Stomach (tissue), 9 donors: ENCODE measurements around the gene AUTS2. TPM values are rescaled to one million over a fixed set of nuclear protein-coding genes. Genes with fewer than 3 reads are reported as not detected.

Source experiments
- DNase-seq, 2 donors: peaks; one replicate each; pipeline versions ENCODE4 v3.0.0 to v3.0.0-alpha.2; 2013 to 2019
- H3K27ac ChIP-seq, 5 donors: fragments of 200-600 bp in 4 of 5; sonication (generic) in 4 of 5; one replicate each; pipeline ENCODE4 v1.5.1; 2013 to 2019; ENCODE audit warnings: mild to moderate bottlenecking in 1 of 5, moderate library complexity in 1 of 5
- H3K27me3 ChIP-seq, 3 donors: fragments of 200-600 bp; sonication (generic); one replicate each; pipeline ENCODE4 v1.5.1; 2017 to 2019; ENCODE audit warnings: mixed run types in 1 of 3
- H3K36me3 ChIP-seq, 4 donors: fragments of 200-600 bp; sonication (generic); 1 replicate in 3 of 4; 2 replicates in 1 of 4; pipeline ENCODE4 v1.5.1; 2016 to 2019
- H3K4me1 ChIP-seq, 4 donors: fragments of 200-600 bp; sonication (generic); one replicate each; pipeline ENCODE4 v1.5.1; 2016 to 2019
- H3K4me3 ChIP-seq, 4 donors: fragments of 200-600 bp; sonication (generic) in 3 of 4; one replicate each; pipeline ENCODE4 v1.5.1; 2016 to 2019; ENCODE audit warnings: mild to moderate bottlenecking in 1 of 4
- H3K9me3 ChIP-seq, 4 donors: fragments of 200-600 bp; sonication (generic); one replicate each; pipeline ENCODE4 v1.5.1; 2016 to 2019
- EP300 ChIP-seq: sonication (generic); formaldehyde crosslinking; IDR thresholded peaks from one replicate; pipeline ENCODE4 v1.6.1; 2017; ENCODE audit warnings: antibody characterized with exemption
- POLR2A ChIP-seq, 4 donors: fragments of 450-650 bp; IDR thresholded peaks; one replicate each; pipeline ENCODE4 v1.6.1; 2016; ENCODE audit warnings: antibody characterized with exemption in 4 of 4, control low read depth in 2 of 4, mild to moderate bottlenecking in 1 of 4, moderate library complexity in 1 of 4
- POLR2AphosphoS5 ChIP-seq, 3 donors: sonication (generic); formaldehyde crosslinking; IDR thresholded peaks; one replicate each; pipeline ENCODE4 v1.6.1; 2016; ENCODE audit warnings: antibody characterized with exemption in 3 of 3
- WGBS, 5 donors: extraction: QIAGEN DNeasy Blood & Tissue Kit in 3 of 5; methylation state at CpG; one replicate each; pipeline versions ENCODE4 v1.1.5 to v1.1.7; 2013 to 2018; 5-methylcytosine and 5-hydroxymethylcytosine counted together
- intact Hi-C: fragments of 100-400 bp; cut with DNase I; formaldehyde crosslinking; loops from one replicate; pipeline ENCODE4 v1.15.1; 2023; ENCODE audit warnings: low total_unique reads
- polyA plus RNA-seq, 3 donors: library from polyadenylated mRNA; stranded (reverse); fragments of 200-250 nt; gene quantifications; one replicate each; pipeline ENCODE4 v1.2.3, GENCODE V29; 2013
- total RNA-seq, 5 donors: library from RNA; depleted of rRNA; stranded (reverse); fragments of >200 nt; gene quantifications; one replicate each; pipeline versions ENCODE4 v1.1.0 to v1.2.3, GENCODE V29; 2014 to 2016
- TF ChIP-seq, protein P1 (sequence below), 7 experiments: fragments of 450-650 bp in 4 of 7; fragments of 200-600 bp in 3 of 7; sonication (generic) in 3 of 7; IDR thresholded peaks; one replicate each; pipeline ENCODE4 v1.5.1; 2016 to 2019; ENCODE audit warnings: antibody characterized with exemption in 7 of 7, control low read depth in 2 of 7, mild to moderate bottlenecking in 1 of 7
- donor health status: healthy with polysubstance abuse.
- donor health status: Bipolar disorder and iron deficiency.
- donor health status: healthy.

AUTS2 gene
- total and polyA plus RNA-seq, 8 donors, result 3.8 to 90.3 (median 38.1) TPM

DNA sequence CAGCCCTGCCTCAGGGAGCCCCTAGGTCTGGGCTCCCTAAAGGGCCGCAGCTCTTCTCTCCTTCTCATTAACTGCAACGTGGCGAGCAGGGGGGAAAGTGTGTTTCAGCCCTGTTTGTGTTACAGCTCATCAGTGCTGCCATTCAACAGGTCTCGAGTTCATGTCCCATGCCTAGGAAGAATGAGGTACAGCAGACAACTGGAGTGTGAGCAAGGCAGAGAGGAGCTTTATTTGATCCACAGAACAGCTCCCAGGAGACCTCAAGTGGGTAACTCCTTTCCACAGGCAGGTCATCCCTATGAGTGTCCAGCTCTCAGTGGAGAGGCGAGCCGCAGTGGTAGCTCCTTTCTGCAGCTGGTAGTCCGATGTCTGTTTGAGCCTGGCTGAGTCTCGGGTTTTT is 313.1 kb downstream of the AUTS2 start:
- WGBS, 5 donors, result 89 to 99% (median 94%) methylated on average over 3 to 8 of the region's 8 CpGs
- TF ChIP-seq, protein P1, sequence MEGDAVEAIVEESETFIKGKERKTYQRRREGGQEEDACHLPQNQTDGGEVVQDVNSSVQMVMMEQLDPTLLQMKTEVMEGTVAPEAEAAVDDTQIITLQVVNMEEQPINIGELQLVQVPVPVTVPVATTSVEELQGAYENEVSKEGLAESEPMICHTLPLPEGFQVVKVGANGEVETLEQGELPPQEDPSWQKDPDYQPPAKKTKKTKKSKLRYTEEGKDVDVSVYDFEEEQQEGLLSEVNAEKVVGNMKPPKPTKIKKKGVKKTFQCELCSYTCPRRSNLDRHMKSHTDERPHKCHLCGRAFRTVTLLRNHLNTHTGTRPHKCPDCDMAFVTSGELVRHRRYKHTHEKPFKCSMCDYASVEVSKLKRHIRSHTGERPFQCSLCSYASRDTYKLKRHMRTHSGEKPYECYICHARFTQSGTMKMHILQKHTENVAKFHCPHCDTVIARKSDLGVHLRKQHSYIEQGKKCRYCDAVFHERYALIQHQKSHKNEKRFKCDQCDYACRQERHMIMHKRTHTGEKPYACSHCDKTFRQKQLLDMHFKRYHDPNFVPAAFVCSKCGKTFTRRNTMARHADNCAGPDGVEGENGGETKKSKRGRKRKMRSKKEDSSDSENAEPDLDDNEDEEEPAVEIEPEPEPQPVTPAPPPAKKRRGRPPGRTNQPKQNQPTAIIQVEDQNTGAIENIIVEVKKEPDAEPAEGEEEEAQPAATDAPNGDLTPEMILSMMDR (IDR thresholded peaks at IDR 0.05), result no peak
- TF ChIP-seq EP300 (no peak), POLR2A (IDR thresholded peaks at IDR 0.05) (no peak), POLR2AphosphoS5 (IDR thresholded peaks at IDR 0.05) (no peak)
- H3K36me3 ChIP-seq, result no peaks in the 10 kb centered on the region
- no peak overlapping the region for H3K4me3 ChIP-seq
- intact Hi-C loops, result no loop called here
- no peak overlapping the region for H3K27ac ChIP-seq
- H3K4me1 ChIP-seq, result peaks cover 0 to 7% (median 2%) of the 10 kb centered on the region in 4 donors
- H3K9me3 ChIP-seq, result peaks cover 0 to 12% (median 0%) of the 10 kb centered on the region in 4 donors
- DNase-seq, result no peak
- H3K27me3 ChIP-seq, result no peaks in the 10 kb centered on the region

DNA sequence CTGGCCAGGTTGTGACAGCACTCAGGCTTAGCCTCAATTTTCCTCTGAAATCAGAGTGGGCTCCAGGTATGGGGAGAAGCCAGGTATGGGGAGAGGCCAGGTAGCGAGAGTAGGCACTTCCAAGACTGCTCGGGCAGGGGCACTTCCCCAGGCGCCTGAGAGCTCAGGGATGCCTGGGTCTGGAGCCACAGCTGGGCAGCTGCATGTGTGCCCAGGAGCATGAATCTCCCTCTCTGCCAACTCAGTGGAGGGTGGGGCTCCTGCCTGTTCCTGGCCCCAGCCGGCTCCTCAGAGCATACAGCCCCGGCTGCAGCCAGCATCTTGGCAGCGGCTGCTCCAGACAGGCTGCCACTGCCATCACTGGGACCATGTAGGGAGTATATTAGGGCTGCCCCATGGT is 313.9 kb downstream of the AUTS2 start:
- H3K4me3 ChIP-seq, result no peak overlapping the region
- H3K36me3 ChIP-seq, result no peaks in the 10 kb centered on the region
- H3K27ac ChIP-seq, result no peak overlapping the region
- no peaks in the 10 kb centered on the region for H3K27me3 ChIP-seq
- H3K4me1 ChIP-seq, result peaks cover 0 to 7% (median 2%) of the 10 kb centered on the region in 4 donors
- no peak for TF ChIP-seq EP300
- TF ChIP-seq POLR2AphosphoS5 (IDR thresholded peaks at IDR 0.05), result no peak
- TF ChIP-seq, protein P1 (IDR thresholded peaks at IDR 0.05), result no peak
- no peak for TF ChIP-seq POLR2A (IDR thresholded peaks at IDR 0.05)
- no peak for DNase-seq
- 74 to 96% (median 94%) methylated on average over 3 to 6 of the region's 6 CpGs; no CpG with 5 or more reads in 1 of the 5 donors for WGBS, 5 donors
- intact Hi-C loops, result no loop called here
- H3K9me3 ChIP-seq, result peaks cover 0 to 12% (median 0%) of the 10 kb centered on the region in 4 donors

DNA sequence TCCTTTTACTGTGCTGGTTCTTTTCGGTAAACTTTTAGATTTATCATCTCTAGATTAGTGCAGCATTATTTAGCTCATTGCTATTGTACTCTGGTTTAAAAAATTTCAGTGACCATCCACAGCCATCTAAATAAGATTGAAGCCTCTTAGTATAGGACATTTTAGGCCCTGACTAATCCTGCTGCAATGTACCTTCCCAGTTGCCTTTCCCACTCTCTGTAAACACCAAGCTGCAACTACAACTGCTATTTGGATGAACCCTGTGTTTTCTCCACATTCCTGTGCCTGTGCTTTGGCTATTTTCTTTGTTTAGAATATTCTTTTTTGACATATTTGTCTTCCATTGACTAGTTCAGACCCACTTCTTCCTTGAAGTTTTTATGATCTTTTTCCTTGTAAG is 314.6 kb downstream of the AUTS2 start:
- peaks cover 0 to 4% (median 2%) of the 10 kb centered on the region in 4 donors for H3K4me1 ChIP-seq
- H3K27me3 ChIP-seq, result no peaks in the 10 kb centered on the region
- intact Hi-C loops, result no loop called here
- H3K36me3 ChIP-seq, result no peaks in the 10 kb centered on the region
- H3K9me3 ChIP-seq, result peaks cover 0 to 12% (median 0%) of the 10 kb centered on the region in 4 donors
- TF ChIP-seq POLR2AphosphoS5 (IDR thresholded peaks at IDR 0.05) (no peak), EP300 (no peak), POLR2A (IDR thresholded peaks at IDR 0.05) (no peak)
- TF ChIP-seq, protein P1 (IDR thresholded peaks at IDR 0.05), result no peak
- H3K27ac ChIP-seq, result no peak overlapping the region
- DNase-seq, result no peak
- no peak overlapping the region for H3K4me3 ChIP-seq
- WGBS, 5 donors, result 45 to 79% (median 71%) methylated on average over 1 of the region's 1 CpG

DNA sequence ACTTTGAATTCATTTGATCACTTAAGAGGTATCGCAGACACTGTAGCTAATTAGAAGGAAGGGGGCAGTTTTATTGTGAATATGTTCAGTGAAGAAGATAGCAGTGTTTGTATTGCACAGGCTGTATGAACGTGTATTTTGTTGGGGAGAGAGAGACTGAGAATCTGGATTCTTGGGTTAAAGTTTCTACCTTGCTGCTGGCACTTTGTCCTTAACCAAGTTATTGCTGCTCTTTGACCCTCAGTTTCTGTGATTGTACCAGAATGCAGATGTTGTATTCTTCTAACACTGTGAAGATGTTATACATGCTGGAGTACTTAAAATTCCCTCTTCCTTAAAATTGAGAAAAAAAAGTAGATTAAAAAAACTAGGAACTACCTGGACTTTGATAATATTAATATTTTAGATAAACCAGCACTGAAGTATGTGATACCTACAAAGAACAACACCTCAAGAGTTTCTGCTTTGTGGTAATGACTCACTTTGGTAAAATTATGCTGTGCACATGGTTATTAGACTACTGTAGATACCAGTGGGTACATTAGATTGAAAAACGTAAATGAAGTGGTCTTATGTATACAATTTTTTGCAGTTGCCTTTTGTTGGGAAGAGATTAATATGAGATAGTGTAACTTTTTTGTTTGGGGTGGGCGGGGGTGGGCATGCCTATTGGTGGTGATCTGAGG is 321.3 kb downstream of the AUTS2 start:
- intact Hi-C loops, result no loop called here
- Histone ChIP-seq H3K36me3 (no peaks in the 10 kb centered on the region), H3K4me1 (no peaks in the 10 kb centered on the region), H3K27ac (no peak overlapping the region), H3K27me3 (no peaks in the 10 kb centered on the region), H3K9me3 (no peaks in the 10 kb centered on the region), H3K4me3 (no peak overlapping the region)
- TF ChIP-seq, protein P1 (IDR thresholded peaks at IDR 0.05), result no peak
- TF ChIP-seq POLR2AphosphoS5 (IDR thresholded peaks at IDR 0.05) (no peak), POLR2A (IDR thresholded peaks at IDR 0.05) (no peak), EP300 (no peak)
- no peak for DNase-seq
- 54 to 71% (median 62%) methylated on average over 4 of the region's 4 CpGs for WGBS, 5 donors
